Muscle of leg (tissue), 11 donors: ENCODE measurements around the gene SLC12A8. TPM values are rescaled to one million over a fixed set of nuclear protein-coding genes. Genes with fewer than 3 reads are reported as not detected.

Experiments used
- DNase-seq: peaks from one replicate; pipeline ENCODE4 v3.0.0; 2013
- H3K27ac ChIP-seq: one replicate; pipeline ENCODE4 v1.5.1; 2013; ENCODE audit warnings: mild to moderate bottlenecking, low read length, control low read depth
- H3K27me3 ChIP-seq: one replicate; pipeline ENCODE4 v1.6.1; 2013; ENCODE audit warnings: low read length; ENCODE audit not compliant: control insufficient read depth, insufficient read depth
- H3K36me3 ChIP-seq: one replicate; pipeline ENCODE4 v1.6.1; 2013; ENCODE audit warnings: low read length; ENCODE audit not compliant: control insufficient read depth, insufficient read depth
- H3K4me1 ChIP-seq: one replicate; pipeline ENCODE4 v1.6.1; 2013; ENCODE audit warnings: low read length; ENCODE audit not compliant: control insufficient read depth, insufficient read depth
- H3K4me3 ChIP-seq: one replicate; pipeline ENCODE4 v1.5.1; 2013; ENCODE audit warnings: low read length, control low read depth
- H3K9me3 ChIP-seq: replicated peaks from 2 replicates; pipeline ENCODE4 v1.6.1; 2013; ENCODE audit warnings: low read depth, low read length; ENCODE audit not compliant: control insufficient read depth
- WGBS: methylation state at CpG from one replicate; pipeline ENCODE4 v1.1.5; 2013; ENCODE audit warnings: missing lambda C conversion rate; ENCODE audit not compliant: insufficient coverage; 5-methylcytosine and 5-hydroxymethylcytosine counted together
- polyA plus RNA-seq, 8 donors: library from polyadenylated mRNA; unstranded; fragments of 120-200 nt; gene quantifications; one replicate each; pipeline versions ENCODE4 v1.2.1 to v1.2.3, GENCODE V29; 2013; ENCODE audit warnings: inconsistent platforms in 1 of 8, low replicate concordance in 1 of 8; ENCODE audit not compliant: insufficient read length in 8 of 8, insufficient read depth in 1 of 8
- total RNA-seq: library from RNA; stranded (reverse); fragments of 120-200 nt; gene quantifications from one replicate; pipeline ENCODE4 v1.2.4, GENCODE V29; 2013

The SLC12A8 gene
- total and polyA plus RNA-seq, 9 donors: 0.31 to 2.2 (median 0.68) TPM

DNA sequence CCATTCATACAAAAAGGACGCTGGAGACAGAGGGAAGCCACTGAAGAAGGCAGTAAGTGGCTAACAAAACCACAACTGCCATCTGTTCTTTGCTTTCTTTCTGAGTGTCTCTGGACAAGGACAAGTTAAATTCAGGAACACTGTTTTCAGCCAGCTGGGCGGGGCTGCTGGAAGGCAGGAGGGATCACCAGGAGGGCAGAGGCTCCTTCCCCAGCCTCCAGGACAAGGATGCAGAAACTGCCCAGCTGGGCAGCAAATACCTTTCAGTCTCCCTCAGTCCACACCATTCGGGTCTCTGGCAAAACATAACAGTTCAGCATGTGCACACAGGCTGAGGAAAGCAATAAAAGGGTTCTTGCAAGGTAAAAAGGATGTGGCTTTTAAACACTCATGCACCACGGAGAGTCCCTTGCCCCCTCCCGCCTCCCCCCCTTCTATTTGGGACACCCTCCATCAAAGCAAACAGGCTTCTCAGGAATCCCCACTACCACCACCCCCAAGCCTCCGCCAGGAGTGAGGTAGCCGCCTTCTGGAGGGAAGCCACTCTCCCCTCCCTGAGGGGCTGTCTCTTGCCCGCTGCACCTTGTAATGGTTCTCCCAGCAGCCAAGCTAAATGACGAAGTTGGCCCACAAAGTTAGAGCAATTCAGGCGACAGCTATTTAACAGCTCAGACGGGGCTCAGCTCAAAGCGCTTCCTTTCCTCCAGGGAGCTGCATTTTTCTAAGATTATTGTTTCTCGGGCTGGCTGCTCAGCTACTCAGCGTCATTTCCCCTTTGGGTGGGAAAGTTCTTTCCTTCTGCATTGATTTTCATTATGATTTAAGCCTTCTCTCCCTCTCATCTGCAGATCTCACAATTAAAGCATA, 160.6 kb downstream of the SLC12A8 start:
- no peaks in the 10 kb centered on the region for H3K9me3 ChIP-seq
- peaks cover 12% of the 10 kb centered on the region for H3K36me3 ChIP-seq
- H3K4me3 ChIP-seq: no peak overlapping the region
- H3K27me3 ChIP-seq: no peaks in the 10 kb centered on the region
- peak overlapping the region; percentile 86 for H3K27ac ChIP-seq
- DNase-seq: peak; percentile 90
- H3K4me1 ChIP-seq: peaks cover 47% of the 10 kb centered on the region
- WGBS: 2% methylated on average over 9 of the region's 14 CpGs

DNA sequence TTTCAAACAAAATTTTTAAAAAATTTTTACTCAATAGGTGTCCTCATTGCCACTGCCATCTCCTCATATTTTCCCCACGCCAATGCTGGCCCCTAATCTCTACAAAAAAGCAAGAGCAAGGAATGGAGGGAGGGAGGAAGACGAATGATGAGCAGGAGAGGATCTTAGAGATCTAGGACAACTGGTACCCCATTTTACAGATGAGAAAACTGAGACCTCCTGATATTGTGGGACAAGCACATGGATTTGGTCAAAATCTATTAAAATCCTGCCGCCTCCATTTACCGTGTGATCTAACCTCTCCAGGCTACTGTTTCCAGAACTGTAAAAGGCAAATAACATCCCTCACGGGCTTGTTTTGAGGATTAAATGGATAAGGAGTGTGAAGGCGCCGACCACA, 161.3 kb downstream of the SLC12A8 start:
- H3K4me1 ChIP-seq: peaks cover 41% of the 10 kb centered on the region
- no peaks in the 10 kb centered on the region for H3K27me3 ChIP-seq
- no peaks in the 10 kb centered on the region for H3K9me3 ChIP-seq
- H3K36me3 ChIP-seq: peaks cover 12% of the 10 kb centered on the region
- no CpG with 5 or more reads among the region's 7 CpGs for WGBS
- no peak overlapping the region for H3K4me3 ChIP-seq
- H3K27ac ChIP-seq: peak overlapping the region; percentile 86
- DNase-seq: no peak

DNA sequence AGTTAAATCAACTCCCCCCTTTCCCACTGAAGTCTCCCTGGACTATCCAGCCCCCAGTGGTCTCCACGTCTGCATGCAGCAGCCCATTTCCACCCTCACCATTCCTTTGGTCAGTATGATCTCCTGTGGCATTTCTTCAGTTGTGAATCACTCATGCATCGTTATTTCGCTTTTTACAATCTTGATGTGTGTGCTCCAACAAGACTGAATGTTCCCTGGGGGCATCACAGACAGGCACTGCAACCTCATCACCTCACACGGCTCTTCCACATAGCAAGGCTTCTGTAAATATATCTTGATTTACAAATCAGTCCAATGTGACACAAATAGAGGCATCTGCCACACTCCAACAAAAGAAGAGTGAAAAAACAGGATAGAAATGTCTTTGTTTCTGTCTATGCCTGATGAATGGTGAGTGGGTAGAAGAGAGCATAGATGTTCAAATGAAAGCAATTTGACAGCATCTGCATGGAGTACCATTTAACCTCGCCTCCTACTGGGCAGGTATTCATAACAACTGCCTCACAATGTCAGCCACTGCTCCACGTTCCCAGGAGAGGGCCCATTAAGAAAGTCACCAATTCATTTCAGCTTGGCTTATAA, 162.0 kb downstream of the SLC12A8 start:
- Histone ChIP-seq H3K27ac (no peak overlapping the region), H3K4me3 (no peak overlapping the region), H3K27me3 (no peaks in the 10 kb centered on the region), H3K9me3 (no peaks in the 10 kb centered on the region), H3K4me1 (peaks cover 40% of the 10 kb centered on the region), H3K36me3 (peaks cover 12% of the 10 kb centered on the region)
- 81% methylated on average over 3 of the region's 6 CpGs for WGBS
- no peak for DNase-seq

DNA sequence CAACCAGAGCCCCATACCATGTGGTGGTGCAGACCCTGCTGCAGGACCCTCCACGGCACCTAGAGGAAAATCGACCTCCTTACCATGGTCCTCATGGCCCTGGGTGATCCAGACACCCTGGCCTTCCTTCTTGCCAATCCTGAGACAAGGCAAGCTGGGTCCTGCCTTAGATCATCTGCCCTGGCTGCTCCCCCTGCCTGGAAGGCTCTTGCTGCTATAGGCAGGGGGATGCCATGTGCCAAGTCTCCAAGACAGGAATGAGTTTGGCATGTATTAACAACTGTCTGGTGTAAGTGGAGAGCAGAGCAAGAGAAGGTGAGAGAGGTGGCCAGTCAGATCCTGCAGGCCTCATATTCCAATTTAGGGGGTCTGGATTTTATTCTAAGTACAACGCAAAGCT, 164.3 kb downstream of the SLC12A8 start:
- Histone ChIP-seq H3K36me3 (peaks cover 10% of the 10 kb centered on the region), H3K4me3 (no peak overlapping the region), H3K4me1 (peaks cover 49% of the 10 kb centered on the region), H3K27ac (no peak overlapping the region), H3K9me3 (no peaks in the 10 kb centered on the region), H3K27me3 (no peaks in the 10 kb centered on the region)
- DNase-seq: no peak
- WGBS: 95% methylated on average over 3 of the region's 3 CpGs

DNA sequence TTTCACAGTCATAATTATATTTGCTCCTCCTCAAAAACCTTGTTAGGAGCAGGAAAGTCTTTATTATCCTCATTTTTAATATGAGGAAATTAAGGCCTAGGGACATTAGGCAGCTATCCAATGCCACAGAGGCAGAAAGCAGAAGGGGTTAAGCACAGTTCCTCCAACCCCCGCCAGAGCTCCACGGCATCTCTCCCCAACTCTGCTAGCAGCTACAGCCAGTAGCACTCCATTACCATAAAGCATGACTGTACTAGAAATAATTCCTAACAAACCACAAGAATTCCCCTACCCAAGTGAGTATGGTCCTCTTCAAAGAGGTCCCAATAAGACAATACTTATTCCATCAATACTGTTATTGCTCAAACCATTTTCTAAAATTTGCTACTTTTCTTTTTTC, 166.6 kb downstream of the SLC12A8 start:
- Histone ChIP-seq H3K4me3 (no peak overlapping the region), H3K9me3 (no peaks in the 10 kb centered on the region), H3K27ac (no peak overlapping the region), H3K4me1 (peaks cover 39% of the 10 kb centered on the region), H3K36me3 (peaks cover 8% of the 10 kb centered on the region), H3K27me3 (no peaks in the 10 kb centered on the region)
- WGBS: 65% methylated on average over 2 of the region's 2 CpGs
- no peak for DNase-seq

DNA sequence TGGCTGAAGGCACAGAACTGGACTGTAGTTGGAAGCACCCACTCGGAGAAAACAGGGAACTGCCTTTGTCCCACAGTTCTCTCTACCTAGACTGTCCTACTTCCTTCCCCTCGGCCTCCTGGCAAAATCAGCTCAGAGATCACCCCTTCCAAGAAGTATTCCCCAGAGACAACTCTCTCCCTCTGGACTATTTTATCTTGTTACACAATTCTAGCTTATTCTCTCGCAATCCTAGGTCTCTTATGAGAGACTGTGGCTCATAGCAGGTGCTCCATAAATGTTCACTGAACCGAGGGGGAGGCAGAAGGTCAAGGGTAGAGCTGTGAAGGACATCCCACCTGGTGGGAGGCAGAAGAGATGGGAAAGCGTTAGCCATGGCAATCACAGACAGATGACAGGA, 167.4 kb downstream of the SLC12A8 start:
- Histone ChIP-seq H3K4me1 (peaks cover 44% of the 10 kb centered on the region), H3K4me3 (no peak overlapping the region), H3K27ac (no peak overlapping the region), H3K36me3 (peaks cover 8% of the 10 kb centered on the region), H3K27me3 (no peaks in the 10 kb centered on the region), H3K9me3 (no peaks in the 10 kb centered on the region)
- WGBS: 86% methylated on average over 3 of the region's 5 CpGs
- no peak for DNase-seq

DNA sequence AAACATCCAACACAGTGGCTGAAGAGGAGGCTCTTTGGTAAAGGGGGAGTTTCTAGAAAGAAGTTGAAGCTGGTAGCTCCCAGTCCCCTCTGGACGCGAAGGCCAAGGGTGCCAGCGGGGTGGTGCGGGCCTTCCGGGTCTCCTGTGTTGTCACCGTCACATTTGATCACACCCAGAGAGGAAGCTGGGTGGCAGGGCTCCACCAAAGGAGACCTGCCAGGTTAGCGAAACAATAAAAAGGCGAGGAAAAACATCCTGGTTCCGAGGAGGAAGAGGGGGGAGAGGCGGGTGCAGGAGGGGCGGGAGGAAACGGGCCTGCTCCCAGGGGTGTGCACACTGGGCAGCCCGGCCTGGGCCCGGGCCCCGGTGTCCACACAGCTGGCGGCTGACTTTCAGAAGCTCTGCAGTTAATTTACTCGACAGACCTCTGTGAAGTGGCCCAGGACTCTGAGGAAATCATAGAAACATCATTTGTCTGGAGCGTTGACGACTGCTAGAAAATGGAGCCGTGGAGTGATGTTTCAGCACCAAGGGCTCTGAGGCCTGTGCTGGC, 168.9 kb downstream of the SLC12A8 start:
- Histone ChIP-seq H3K4me1 (peaks cover 55% of the 10 kb centered on the region), H3K36me3 (peaks cover 3% of the 10 kb centered on the region), H3K4me3 (no peak overlapping the region), H3K27ac (peak overlapping the region; percentile 87), H3K27me3 (no peaks in the 10 kb centered on the region), H3K9me3 (no peaks in the 10 kb centered on the region)
- DNase-seq: peak; percentile 55
- WGBS: 16% methylated on average over 15 of the region's 20 CpGs

DNA sequence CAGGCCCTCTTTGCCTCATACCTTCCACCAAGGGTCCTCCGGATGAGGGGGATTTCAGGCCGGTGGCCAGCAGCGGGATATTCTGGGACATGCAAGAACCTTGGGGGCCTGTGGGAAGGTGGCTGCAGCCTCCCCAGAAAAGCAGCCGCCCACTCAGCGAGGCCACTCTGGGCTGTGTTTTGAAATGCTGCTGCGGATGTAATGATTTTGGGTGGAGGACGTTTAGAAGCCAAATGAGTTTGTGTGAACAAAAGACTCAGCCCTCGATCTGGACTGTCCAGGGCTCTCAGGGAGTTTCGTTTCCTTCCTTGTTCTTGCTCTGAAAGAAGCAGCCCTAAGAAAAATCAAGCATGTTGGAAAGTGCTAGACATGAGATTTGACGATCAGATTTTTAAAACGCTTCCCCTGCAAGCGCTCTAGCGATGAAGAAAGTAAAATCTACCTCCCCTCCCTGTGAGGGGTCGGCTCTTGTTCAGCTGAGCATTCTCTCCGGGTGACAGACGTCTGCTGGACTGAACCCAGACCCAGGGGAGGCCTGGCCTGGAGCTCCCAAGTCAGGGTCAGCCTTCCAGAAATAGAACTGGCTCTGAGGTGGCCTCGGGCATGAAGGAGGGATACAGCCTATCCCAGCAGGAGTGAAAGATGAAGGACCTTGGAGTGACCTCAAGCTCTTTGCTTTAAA, 169.7 kb downstream of the SLC12A8 start:
- H3K4me3 ChIP-seq: no peak overlapping the region
- H3K27me3 ChIP-seq: no peaks in the 10 kb centered on the region
- H3K4me1 ChIP-seq: peaks cover 56% of the 10 kb centered on the region
- DNase-seq: peak; percentile 93
- 12% methylated on average over 12 of the region's 17 CpGs for WGBS
- no peaks in the 10 kb centered on the region for H3K9me3 ChIP-seq
- H3K27ac ChIP-seq: peak overlapping the region; percentile 87
- peaks cover 3% of the 10 kb centered on the region for H3K36me3 ChIP-seq

DNA sequence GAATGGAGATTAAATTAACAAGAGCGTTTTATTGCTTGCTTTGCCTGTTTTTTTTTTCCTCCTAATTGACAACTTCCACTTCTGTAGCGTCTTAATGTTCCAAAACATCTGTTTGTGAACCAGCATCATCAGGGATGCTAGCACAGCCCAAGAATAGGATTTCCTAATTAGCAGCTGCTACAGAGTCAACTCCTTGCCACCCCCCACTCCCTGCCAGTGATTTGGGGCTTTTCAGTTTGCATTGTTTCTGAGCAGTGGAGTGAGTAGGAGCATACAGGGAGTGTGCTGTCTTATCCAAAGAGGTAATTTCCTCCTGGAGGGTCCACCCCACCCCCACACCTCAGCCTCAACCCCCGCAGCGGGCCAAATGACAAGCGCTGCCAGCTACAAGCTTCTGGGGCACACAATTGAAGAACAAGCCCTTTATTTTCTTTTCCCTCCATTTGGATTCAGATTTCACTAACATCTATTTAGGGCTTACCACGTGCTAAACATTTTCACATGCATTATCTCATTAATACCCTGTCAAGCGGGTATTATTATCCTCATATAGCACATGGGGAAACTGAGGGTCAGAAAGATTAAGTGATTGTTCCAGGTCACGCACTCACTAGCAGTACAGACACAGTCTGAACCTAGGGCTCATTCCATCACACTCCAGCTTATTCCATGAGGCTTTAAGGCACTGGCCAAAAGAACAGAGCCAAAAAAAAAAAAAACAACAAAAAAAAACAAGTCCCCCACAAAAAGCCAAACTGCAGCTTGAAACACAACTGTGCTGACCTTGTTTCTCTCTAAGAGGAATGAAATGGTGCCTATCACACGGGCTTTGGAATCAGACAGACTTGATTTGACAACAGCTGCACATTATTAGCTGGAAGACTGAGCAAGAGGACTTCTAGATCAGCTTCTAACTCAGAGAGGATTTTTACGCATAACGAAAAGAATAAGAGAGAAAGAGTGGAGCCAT, 173.1 kb downstream of the SLC12A8 start:
- WGBS: 25% methylated on average over 6 of the region's 11 CpGs
- Histone ChIP-seq H3K36me3 (no peaks in the 10 kb centered on the region), H3K27ac (peak overlapping the region; percentile 82), H3K4me3 (no peak overlapping the region), H3K27me3 (no peaks in the 10 kb centered on the region), H3K9me3 (peaks cover 3% of the 10 kb centered on the region), H3K4me1 (peaks cover 51% of the 10 kb centered on the region)
- peak; percentile 79 for DNase-seq
